K562 (cell line): ENCODE measurements around the gene CMBL. TPM values are rescaled to one million over a fixed set of nuclear protein-coding genes. Genes with fewer than 3 reads are reported as not detected.

Source experiments
- ATAC-seq: fragments of 200-7000 bp; cut with Tn5 transposase; 3 replicates; pipeline ENCODE4 v1.9.1; 2020; ENCODE audit warnings: moderate library complexity
- BruUV-seq: library from RNA; stranded (reverse); fragments of 400-500 nt; replicated peaks from 2 replicates; lab custom pipeline; 2021; lab: Mats Ljungman, UMichigan
- CTCF ChIA-PET: fragments of 300-600 bp; formaldehyde crosslinking; extraction: SDS; loops from one replicate; lab custom pipeline; 2021; ENCODE audit warnings: low intra/inter-chr PET ratio; lab: Yijun Ruan, JAX
- POLR2A ChIA-PET: fragments of 300-600, 350-650 bp; sonication (Branson Sonifier 250); formaldehyde crosslinking; extraction: SDS; loops from one replicate; lab custom pipeline; 2021; ENCODE audit warnings: antibody characterized with exemption, inconsistent platforms; lab: Yijun Ruan, JAX
- DNase-seq, 4 experiments: peaks; one replicate each; pipeline versions ENCODE4 v3.0.0 to v3.0.0-alpha.2; 2011 to 2018; ENCODE audit warnings: low spot score in 3 of 4, mixed read lengths in 3 of 4; ENCODE audit errors: extremely low read depth in 1 of 4
- FAIRE-seq: peaks from 2 replicates; lab custom pipeline; 2011; peaks lifted over from hg19 to GRCh38; lab: Jason Lieb, UNC
- H2AFZ ChIP-seq: 2 replicates; pipeline ENCODE4 v1.6.0; 2011; ENCODE audit warnings: low read depth, low read length, control low read depth, inconsistent platforms
- H3K27ac ChIP-seq: fragments of 200-600 bp; 3 replicates; pipeline ENCODE4 v1.8.0; 2011; ENCODE audit warnings: low read depth, mild to moderate bottlenecking, control low read depth, inconsistent platforms, low read length, moderate library complexity, mixed read lengths; ENCODE audit errors: extremely low read depth
- H3K27me3 ChIP-seq, 2 experiments: fragments of 300-600 bp in 1 of 2; 2 replicates in 1 of 2; 3 replicates in 1 of 2; pipeline versions ENCODE4 v1.6.0 to v1.8.0; 2011; ENCODE audit warnings: inconsistent platforms in 2 of 2, low read length in 2 of 2, mild to moderate bottlenecking in 1 of 2, mixed read lengths in 1 of 2, moderate library complexity in 1 of 2; ENCODE audit not compliant: control insufficient read depth in 2 of 2, insufficient read depth in 2 of 2
- H3K36me3 ChIP-seq: fragments of 300-600 bp; 3 replicates; pipeline ENCODE4 v1.8.0; 2011; ENCODE audit warnings: mild to moderate bottlenecking, low read length, inconsistent platforms; ENCODE audit not compliant: control insufficient read depth, insufficient read depth
- H3K4me1 ChIP-seq, 2 experiments: fragments of 200-600 bp in 1 of 2; replicated peaks in 1 of 2; 2 replicates in 1 of 2; 3 replicates in 1 of 2; pipeline versions ENCODE4 v1.5.1 to v1.8.0; 2011; ENCODE audit warnings: inconsistent platforms in 2 of 2, low read length in 2 of 2, mild to moderate bottlenecking in 1 of 2, mixed read lengths in 1 of 2, moderate library complexity in 1 of 2; ENCODE audit not compliant: control insufficient read depth in 2 of 2, insufficient read depth in 2 of 2
- H3K4me2 ChIP-seq: 2 replicates; pipeline ENCODE4 v1.6.1; 2011; ENCODE audit warnings: low read length, control low read depth, inconsistent platforms, mixed read lengths; ENCODE audit not compliant: insufficient read depth
- H3K4me3 ChIP-seq: fragments of 200-600 bp; sonication (generic), shearing (Covaris generic); 2 replicates; pipeline ENCODE4 v1.5.1; 2016; ENCODE audit warnings: control low read depth, inconsistent platforms
- H3K79me2 ChIP-seq: fragments of 200-600 bp; 3 replicates; pipeline ENCODE4 v1.8.0; 2011; ENCODE audit warnings: low read length, inconsistent platforms; ENCODE audit not compliant: control insufficient read depth, insufficient read depth
- H3K9ac ChIP-seq, 2 experiments: 2 replicates each; pipeline versions ENCODE4 v1.6.0 to v1.6.1; 2011; ENCODE audit warnings: low read depth in 2 of 2, low read length in 2 of 2, control low read depth in 1 of 2, inconsistent platforms in 1 of 2, mild to moderate bottlenecking in 1 of 2, mixed read lengths in 1 of 2; ENCODE audit not compliant: insufficient read depth in 1 of 2
- H3K9me1 ChIP-seq: one replicate; pipeline ENCODE4 v1.6.0; 2011; ENCODE audit warnings: inconsistent platforms, mild to moderate bottlenecking, low read length, moderate library complexity; ENCODE audit not compliant: control insufficient read depth, insufficient read depth
- H3K9me3 ChIP-seq: replicated peaks from 2 replicates; pipeline ENCODE4 v1.5.1; 2011; ENCODE audit warnings: low read depth, low read length, inconsistent platforms; ENCODE audit not compliant: control insufficient read depth, insufficient read depth
- H4K20me1 ChIP-seq: replicated peaks from 2 replicates; pipeline ENCODE4 v1.6.1; 2011; ENCODE audit warnings: low read length, inconsistent platforms, mixed read lengths; ENCODE audit not compliant: control insufficient read depth, insufficient read depth
- ARID3A ChIP-seq: IDR thresholded peaks from 2 replicates; pipeline ENCODE4 v1.6.1; 2012; ENCODE audit warnings: low read depth, low read length, improper control_type of control experiment, borderline replicate concordance
- JUND ChIP-seq, 2 experiments: IDR thresholded peaks; 2 replicates in 1 of 2; 3 replicates in 1 of 2; pipeline ENCODE4 v1.6.1; 2011; ENCODE audit warnings: borderline replicate concordance in 2 of 2, low read depth in 2 of 2, low read length in 2 of 2, improper control_type of control experiment in 1 of 2, missing biosample characterization in 1 of 2, missing genetic modification characterization in 1 of 2, missing genetic modification reagents in 1 of 2
- NFYB ChIP-seq: IDR thresholded peaks from 2 replicates; pipeline ENCODE4 v1.6.1; 2011; ENCODE audit warnings: mild to moderate bottlenecking, moderate library complexity; ENCODE audit not compliant: insufficient read length; ENCODE audit errors: extremely low read depth
- SMC3 ChIP-seq: conservative IDR thresholded peaks from 2 replicates; pipeline ENCODE4 v1.6.1; 2011; ENCODE audit warnings: low read depth, low read length, improper control_type of control experiment; ENCODE audit not compliant: insufficient read depth
- ZNF318 ChIP-seq, 2 experiments: fragments of 450-650 bp; IDR thresholded peaks; 2 replicates each; pipeline ENCODE4 v1.6.1; 2016; ENCODE audit warnings: mild to moderate bottlenecking in 2 of 2, borderline replicate concordance in 1 of 2, low read depth in 1 of 2, moderate library complexity in 1 of 2
- WGBS: fragments of 100-300 bp; shearing (Covaris generic); methylation state at CpG from one replicate; pipeline ENCODE4 v1.1.6; 2016; ENCODE audit warnings: low coverage, mixed read lengths; ENCODE audit not compliant: insufficient coverage; ENCODE audit errors: missing lambda C conversion rate; 5-methylcytosine and 5-hydroxymethylcytosine counted together
- in situ Hi-C: fragments of 300-500 bp; cut with MboI; formaldehyde crosslinking; loops from 4 replicates; pipeline ENCODE4 v1.15.0; 2018; ENCODE audit warnings: inconsistent platforms, mixed read lengths
- intact Hi-C: fragments of 100-400 bp; cut with micrococcal nuclease; formaldehyde crosslinking; loops from 2 replicates; pipeline ENCODE4 v1.14.2; 2022
- polyA plus RNA-seq, 8 experiments: library from polyadenylated mRNA; depleted of rRNA in 4 of 8; stranded (reverse) in 5 of 8; unstranded in 3 of 8; fragments of >200 nt; fragmentation: Nextera tagmentation in 2 of 8; fragmentation: Illumina TruSeq in 1 of 8; extraction: Ambion mirVana in 2 of 8; extraction: Trizol in 1 of 8; gene quantifications; 2 replicates each; pipeline versions ENCODE4 v1.2.1 to v1.2.3, GENCODE V29; 2011 to 2014; ENCODE audit warnings: inconsistent platforms in 1 of 8, missing spikeins in 1 of 8
- total RNA-seq, 7 experiments: library from RNA; depleted of rRNA in 6 of 7; stranded (reverse); fragments of >200 nt in 6 of 7; fragmentation: Illumina TruSeq in 2 of 7; extraction: Trizol in 2 of 7; gene quantifications; 2 replicates each; pipeline versions ENCODE4 v1.2.1 to v1.2.3, GENCODE V29; 2011 to 2021; ENCODE audit warnings: low replicate concordance in 1 of 7

The CMBL gene
- total and polyA plus RNA-seq, 9 of the 15 experiments (the other 6 are each of a cell fraction or from before 2014, with no cell fraction given) = 22.6 to 192 (median 71.1) TPM

- Histone ChIP-seq H3K9me1 (no peaks in the 10 kb centered on the region), H3K9ac (no peak overlapping the region), H3K79me2 (no peaks in the 10 kb centered on the region), H3K27me3 (no peaks in the 10 kb centered on the region), H3K4me2 (no peak overlapping the region), H4K20me1 (0 out of 2 replicates have a peak, but pooled peaks cover 3% of the 10 kb centered on the region), H3K4me1 (peaks cover 0 to 2% of the 10 kb centered on the region in 2 experiments; a peak in 1 of 5 replicates), H3K9me3 (no peaks in the 10 kb centered on the region), H3K27ac (no peak overlapping the region), H3K36me3 (peaks cover 45% of the 10 kb centered on the region), H2AFZ (no peak overlapping the region), H3K4me3 (no peak overlapping the region)
- no TSS peak for BruUV-seq
- in situ Hi-C loops (no loop called here), intact Hi-C loops (no loop called here)
- 41% methylated on average over 7 of the region's 7 CpGs for WGBS
- ATAC-seq (peak; percentile 84), DNase-seq (peak in 3 of 4 experiments; percentile 38 to 62 (median 41)), FAIRE-seq (peak; percentile 78)
- POLR2A ChIA-PET = interaction anchor here (0.6 to 2.1 kb wide), 3 partner anchors 10 to 28 kb away, joined by 3 to 9 read pairs (median 3); partner anchors contain the start of genes ATPSCKMT and CCT5
- CTCF ChIA-PET = no interaction called here
- TF ChIP-seq ZNF318 (IDR thresholded peaks at IDR 0.05; ENCODE audit: borderline replicate concordance in 1 of 2, low read depth in 1 of 2) = 0 out of 4 replicates have a peak, but pooled peaks of 1 of the 2 experiments have one; percentile 81
- no peak for TF ChIP-seq NFYB
- 0 out of 2 replicates have a peak, but pooled peaks have one; percentile 8 for TF ChIP-seq SMC3
- TF ChIP-seq JUND (IDR thresholded peaks at IDR 0.05; ENCODE audit: borderline replicate concordance, low read depth, low read length) = peak; percentile 54; the same call in 1 of the 2 replicates
- peak; percentile 28; the same call in 1 of the 3 replicates for TF ChIP-seq JUND (tag; IDR thresholded peaks at IDR 0.05; ENCODE audit: borderline replicate concordance, low read depth, low read length)
- TF ChIP-seq ARID3A = 0 out of 2 replicates have a peak, but pooled peaks have one; percentile 50
Observed at GRCh38 chr5:10233505-10233904, 74.2 kb downstream of the CMBL start.
